ENCODE measurements around the gene APOA4.

- TF ChIP-seq CTCF (IDR thresholded peaks at IDR 0.05; ENCODE audit: low read depth, low read length, missing input control) (no peak), EGR1 (IDR thresholded peaks at IDR 0.05; ENCODE audit: low read depth in 2 of 2) (no peak), GABPA (IDR thresholded peaks at IDR 0.05 in 1 of 2, conservative IDR thresholded peaks at IDR 0.05 in 1 of 2) (no peak), MAX (IDR thresholded peaks at IDR 0.05) (no peak), YY1 (IDR thresholded peaks at IDR 0.05) (no peak), SP1 (IDR thresholded peaks at IDR 0.05) (no peak), TAF1 (conservative IDR thresholded peaks at IDR 0.05) (no peak), RAD21 (IDR thresholded peaks at IDR 0.05) (no peak), JUND (IDR thresholded peaks at IDR 0.05) (no peak), HNF4G (IDR thresholded peaks at IDR 0.05) (no peak), RXRA (IDR thresholded peaks at IDR 0.05) (no peak), NR2F2 (IDR thresholded peaks at IDR 0.05) (no peak), ZBTB33 (IDR thresholded peaks at IDR 0.05) (no peak)
These were observed 36.8 kb downstream of the APOA4 start for GRCh38 chr11:116786326-116786725.
